Measurements from ENCODE around the gene CNOT6. TPM values are rescaled to one million over a fixed set of nuclear protein-coding genes. Genes with fewer than 3 reads are reported as not detected.

The CNOT6 gene
- total RNA-seq, 1 experiment from 2014 or later: 10.6 TPM

DNA sequence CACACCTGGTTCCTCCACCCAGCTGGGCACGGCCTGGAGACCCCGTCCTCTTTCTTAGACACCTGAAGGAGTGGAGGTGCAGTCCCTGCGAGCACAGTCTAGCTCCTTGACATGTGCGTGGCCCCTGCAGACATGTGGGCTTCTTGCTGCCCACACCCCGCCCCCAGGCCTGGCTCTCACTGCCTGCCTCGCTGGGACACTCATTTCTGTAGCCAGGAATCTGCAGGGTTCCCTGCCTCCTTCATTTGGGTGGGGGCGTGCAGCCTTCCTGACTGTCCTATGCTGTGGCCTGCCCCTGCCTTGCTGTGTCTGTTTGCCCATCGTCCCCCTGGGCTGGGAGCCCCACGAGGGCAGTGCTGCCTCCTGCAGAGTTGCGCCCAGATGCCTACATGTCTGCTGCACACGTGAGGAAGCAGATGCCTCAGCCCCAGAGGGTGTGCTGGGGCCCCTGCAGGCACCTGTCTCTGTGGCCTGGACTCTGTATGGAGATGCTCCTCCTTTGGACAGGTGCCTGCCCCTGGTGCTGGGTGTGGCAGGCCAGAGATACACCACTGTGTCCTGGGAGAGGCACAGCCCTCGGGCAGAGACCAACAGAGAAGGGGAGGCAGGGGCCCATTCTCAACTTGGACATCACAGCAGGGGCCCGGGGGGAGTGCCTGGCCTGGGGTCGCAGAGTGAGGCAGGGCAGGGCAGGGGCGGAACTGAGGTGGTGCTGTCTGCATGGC lies 132.6 kb downstream of the CNOT6 start:
- Histone ChIP-seq H3K9ac (ENCODE audit: low read length) (no peak overlapping the region), H3K36me3 (ENCODE audit: low read depth, low read length) (no peaks in the 10 kb centered on the region), H3K9me2 (replicated peaks; ENCODE audit: low read length) (no peaks in the 10 kb centered on the region), H3K4me3 (ENCODE audit: low read length) (no peak overlapping the region), H3K4me1 (ENCODE audit: insufficient read depth, low read length) (no peaks in the 10 kb centered on the region), H3F3A (ENCODE audit: low read length, unreplicated experiment) (no peaks in the 10 kb centered on the region), H3K27me3 (ENCODE audit: low read length) (no peaks in the 10 kb centered on the region), H3K79me2 (ENCODE audit: low read length) (no peaks in the 10 kb centered on the region), H2AFZ (ENCODE audit: low read length) (no peak overlapping the region), H4K20me1 (ENCODE audit: low read length) (no peaks in the 10 kb centered on the region), H3K27ac (ENCODE audit: low read length) (no peak overlapping the region), H3K4me2 (ENCODE audit: low read length) (no peak overlapping the region), H3K9me3 (ENCODE audit: low read length) (no peaks in the 10 kb centered on the region)
- intact Hi-C loops (cut with micrococcal nuclease): no loop called here
- no TSS peak for BruUV-seq (replicated peaks)
- ChIA-PET POLR2A (ENCODE audit: unreplicated experiment) (no interaction called here), CTCF (no interaction called here)
- ATAC-seq (no peak), DNase-seq (no peak)
- TF ChIP-seq EZH2 (IDR thresholded peaks at IDR 0.05; ENCODE audit: low read length, unreplicated experiment) (no peak), CTCF (conservative IDR thresholded peaks at IDR 0.05; ENCODE audit: low read depth, low read length) (no peak), EZH2phosphoT487 (IDR thresholded peaks at IDR 0.05; ENCODE audit: borderline replicate concordance, low read length) (no peak)

DNA sequence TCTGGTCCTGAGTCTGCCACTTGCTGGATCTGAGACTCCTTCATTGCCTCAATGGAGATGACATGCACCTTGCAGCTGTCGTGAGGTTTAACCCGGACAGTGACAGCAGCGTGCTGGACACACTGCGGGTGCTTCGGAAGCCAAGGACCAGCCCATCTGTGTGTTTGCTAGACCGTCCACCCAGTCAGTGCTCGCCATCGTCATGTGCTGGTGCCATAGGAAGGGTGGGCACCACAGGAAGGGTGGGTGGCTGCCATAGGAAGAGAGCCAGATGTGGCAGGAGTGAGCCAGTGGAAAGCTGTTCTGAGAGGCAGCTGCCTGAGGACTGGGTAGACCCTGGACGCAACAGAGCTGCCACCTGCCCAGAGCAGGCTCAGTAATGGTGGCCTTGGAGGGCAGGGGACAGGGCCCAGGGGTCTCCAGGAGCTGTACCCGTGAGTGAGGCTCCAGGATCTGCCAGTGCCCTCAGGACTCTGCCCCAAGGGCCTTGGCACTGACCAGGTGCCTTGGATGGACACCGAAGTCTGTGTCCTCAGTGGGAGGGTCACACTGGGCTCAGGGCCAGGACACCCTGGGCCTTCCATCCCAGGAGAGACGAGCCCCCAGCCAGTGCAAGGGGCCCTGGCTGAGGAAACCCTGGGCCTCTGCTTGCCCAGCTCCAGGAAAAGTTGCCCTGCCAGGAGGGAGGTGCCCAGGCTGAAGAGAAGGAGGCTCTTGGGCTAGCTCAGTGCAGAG lies 133.4 kb downstream of the CNOT6 start:
- CTCF ChIA-PET: no interaction called here
- H3K4me3 ChIP-seq (ENCODE audit: low read length): no peak overlapping the region
- H2AFZ ChIP-seq (ENCODE audit: low read length): no peak overlapping the region
- no peak overlapping the region for H3K27ac ChIP-seq (ENCODE audit: low read length)
- ATAC-seq (no peak), DNase-seq (no peak)
- TF ChIP-seq CTCF (conservative IDR thresholded peaks at IDR 0.05; ENCODE audit: low read depth, low read length): no peak
- TF ChIP-seq EZH2 (IDR thresholded peaks at IDR 0.05; ENCODE audit: low read length, unreplicated experiment): no peak
- POLR2A ChIA-PET (ENCODE audit: unreplicated experiment): no interaction called here
- no peaks in the 10 kb centered on the region for H3K4me1 ChIP-seq (ENCODE audit: insufficient read depth, low read length)
- H3K79me2 ChIP-seq (ENCODE audit: low read length): no peaks in the 10 kb centered on the region
- no peaks in the 10 kb centered on the region for H3K27me3 ChIP-seq (ENCODE audit: low read length)
- BruUV-seq (replicated peaks): no TSS peak
- no peaks in the 10 kb centered on the region for H3K9me3 ChIP-seq (ENCODE audit: low read length)
- H4K20me1 ChIP-seq (ENCODE audit: low read length): no peaks in the 10 kb centered on the region
- H3K9me2 ChIP-seq (replicated peaks; ENCODE audit: low read length): no peaks in the 10 kb centered on the region
- no peak overlapping the region for H3K9ac ChIP-seq (ENCODE audit: low read length)
- no peaks in the 10 kb centered on the region for H3F3A ChIP-seq (ENCODE audit: low read length, unreplicated experiment)
- no peak overlapping the region for H3K4me2 ChIP-seq (ENCODE audit: low read length)
- intact Hi-C loops (cut with micrococcal nuclease): no loop called here
- H3K36me3 ChIP-seq (ENCODE audit: low read depth, low read length): no peaks in the 10 kb centered on the region

Other genes starting within 250 kb of the CNOT6 start
- gene MAPK9, start 202.3 kb upstream of the CNOT6 start, total RNA-seq (2014; rRNA removed): 26.5 and 35.9 TPM in 2 replicates
- 2.2 and 5.9 TPM in 2 replicates for gene GFPT2, start 141.0 kb upstream of the CNOT6 start, total RNA-seq (2014; rRNA removed)
- gene SCGB3A1, start 97.1 kb downstream of the CNOT6 start, total RNA-seq (2014; rRNA removed): not detected in 2 replicates
- not detected in 2 replicates for gene FLT4, start 155.2 kb downstream of the CNOT6 start, total RNA-seq (2014; rRNA removed)
- gene OR2Y1, start 245.7 kb downstream of the CNOT6 start, total RNA-seq (2014; rRNA removed): not detected in 2 replicates

Measured in PC-3 (cell line).